Suprapubic skin (tissue), 3 donors: ENCODE data around the gene GLRX3.

Experiments used
- CTCF ChIP-seq, 2 donors: fragments of 200-600 bp in 1 of 2; fragments of 450-650 bp in 1 of 2; sonication (generic) in 1 of 2; IDR thresholded peaks; one replicate each; pipeline ENCODE4 v1.5.1; 2016 to 2019; ENCODE audit warnings: antibody characterized with exemption in 2 of 2, mild to moderate bottlenecking in 1 of 2, moderate library complexity in 1 of 2
- POLR2A ChIP-seq, 2 donors: fragments of 450-650 bp; IDR thresholded peaks; one replicate each; pipeline ENCODE4 v1.6.1; 2017; ENCODE audit warnings: antibody characterized with exemption in 2 of 2, mild to moderate bottlenecking in 2 of 2, moderate library complexity in 2 of 2

- TF ChIP-seq CTCF (IDR thresholded peaks at IDR 0.05), result peak; percentile 74 to 84
- TF ChIP-seq POLR2A (IDR thresholded peaks at IDR 0.05), result no peak
Observed at GRCh38 chr10:130109796-130110245, 26.4 kb upstream of the GLRX3 start.
